ENCODE data around the gene GNAS.

GNAS gene

GRCh38 chr20:58906894-58907293 is 54.4 kb downstream of the GNAS start:
- in situ Hi-C loops (cut with MboI; ENCODE audit: low pct_unique_long_range_greater_than_20kb, low sequenced_read_pairs), result no loop called here
- DNase-seq, result no peak

- DNase-seq, result peak; percentile 97
- in situ Hi-C loops (cut with MboI; ENCODE audit: low pct_unique_long_range_greater_than_20kb, low sequenced_read_pairs), result no loop called here
Observed at GRCh38 chr20:58907320-58908137, 55.0 kb downstream of the GNAS start.

- in situ Hi-C loops (cut with MboI; ENCODE audit: low pct_unique_long_range_greater_than_20kb, low sequenced_read_pairs), result no loop called here
- no peak for DNase-seq
Observed at GRCh38 chr20:58908221-58908620, 55.7 kb downstream of the GNAS start.

- in situ Hi-C loops (cut with MboI; ENCODE audit: low pct_unique_long_range_greater_than_20kb, low sequenced_read_pairs), result no loop called here
Observed at GRCh38 chr20:58908941-58909340, 56.4 kb downstream of the GNAS start.

GRCh38 chr20:58909585-58909984 is 57.1 kb downstream of the GNAS start:
- in situ Hi-C loops (cut with MboI; ENCODE audit: low pct_unique_long_range_greater_than_20kb, low sequenced_read_pairs), result no loop called here

More at GRCh38 chr20:58908941-58909340, 56.4 kb downstream of the GNAS start:
- DNase-seq, result no peak

GRCh38 chr20:58910473-58910872 is 58.0 kb downstream of the GNAS start:
- no peak for DNase-seq
- in situ Hi-C loops (cut with MboI; ENCODE audit: low pct_unique_long_range_greater_than_20kb, low sequenced_read_pairs), result no loop called here

More at GRCh38 chr20:58909585-58909984, 57.1 kb downstream of the GNAS start:
- no peak for DNase-seq

GRCh38 chr20:58911309-58911708 is 58.8 kb downstream of the GNAS start:
- no peak for DNase-seq
- in situ Hi-C loops (cut with MboI; ENCODE audit: low pct_unique_long_range_greater_than_20kb, low sequenced_read_pairs), result no loop called here

GRCh38 chr20:58911970-58912369 is 59.5 kb downstream of the GNAS start:
- DNase-seq, result no peak
- in situ Hi-C loops (cut with MboI; ENCODE audit: low pct_unique_long_range_greater_than_20kb, low sequenced_read_pairs), result no loop called here

- no peak for DNase-seq
- in situ Hi-C loops (cut with MboI; ENCODE audit: low pct_unique_long_range_greater_than_20kb, low sequenced_read_pairs), result no loop called here
Observed at GRCh38 chr20:58913079-58913478, 60.6 kb downstream of the GNAS start.

- in situ Hi-C loops (cut with MboI; ENCODE audit: low pct_unique_long_range_greater_than_20kb, low sequenced_read_pairs), result no loop called here
Observed at GRCh38 chr20:58918621-58919020, 66.1 kb downstream of the GNAS start.

GRCh38 chr20:58921564-58921963 is 69.0 kb downstream of the GNAS start:
- DNase-seq, result no peak
- in situ Hi-C loops (cut with MboI; ENCODE audit: low pct_unique_long_range_greater_than_20kb, low sequenced_read_pairs), result no loop called here

More at GRCh38 chr20:58918621-58919020, 66.1 kb downstream of the GNAS start:
- no peak for DNase-seq

GRCh38 chr20:58922036-58922435 is 69.5 kb downstream of the GNAS start:
- no peak for DNase-seq
- in situ Hi-C loops (cut with MboI; ENCODE audit: low pct_unique_long_range_greater_than_20kb, low sequenced_read_pairs), result no loop called here

GRCh38 chr20:58923117-58923712 is 70.7 kb downstream of the GNAS start:
- no peak for DNase-seq

GRCh38 chr20:58926802-58927489 is 74.4 kb downstream of the GNAS start:
- DNase-seq, result no peak
- in situ Hi-C loops (cut with MboI; ENCODE audit: low pct_unique_long_range_greater_than_20kb, low sequenced_read_pairs), result no loop called here

More at GRCh38 chr20:58923117-58923712, 70.7 kb downstream of the GNAS start:
- in situ Hi-C loops (cut with MboI; ENCODE audit: low pct_unique_long_range_greater_than_20kb, low sequenced_read_pairs), result no loop called here

- no peak for DNase-seq
- in situ Hi-C loops (cut with MboI; ENCODE audit: low pct_unique_long_range_greater_than_20kb, low sequenced_read_pairs), result no loop called here
Observed at GRCh38 chr20:58927490-58928061, 75.1 kb downstream of the GNAS start.

- in situ Hi-C loops (cut with MboI; ENCODE audit: low pct_unique_long_range_greater_than_20kb, low sequenced_read_pairs), result no loop called here
Observed at GRCh38 chr20:58930496-58930895, 78.0 kb downstream of the GNAS start.

GRCh38 chr20:58932170-58932569 is 79.7 kb downstream of the GNAS start:
- in situ Hi-C loops (cut with MboI; ENCODE audit: low pct_unique_long_range_greater_than_20kb, low sequenced_read_pairs), result no loop called here
- no peak for DNase-seq

More at GRCh38 chr20:58930496-58930895, 78.0 kb downstream of the GNAS start:
- no peak for DNase-seq

- no peak for DNase-seq
- in situ Hi-C loops (cut with MboI; ENCODE audit: low pct_unique_long_range_greater_than_20kb, low sequenced_read_pairs), result no loop called here
Observed at GRCh38 chr20:58938078-58938477, 85.6 kb downstream of the GNAS start.

- peak; percentile 78 for DNase-seq
- in situ Hi-C loops (cut with MboI; ENCODE audit: low pct_unique_long_range_greater_than_20kb, low sequenced_read_pairs), result no loop called here
Observed at GRCh38 chr20:58938541-58938940, 86.0 kb downstream of the GNAS start.

GRCh38 chr20:58941471-58941870 is 89.0 kb downstream of the GNAS start:
- in situ Hi-C loops (cut with MboI; ENCODE audit: low pct_unique_long_range_greater_than_20kb, low sequenced_read_pairs), result no loop called here
- DNase-seq, result no peak
